Activated effector memory CD4-positive, alpha-beta T cell treated with anti-CD3 and anti-CD28 coated beads, Interleukin-2, amount 50 U/mL, for 16 hours (primary cell): ENCODE measurements around the gene SUSD2.
A peak's percentile ranks its signal among the peaks of the same experiment; 100 is the strongest.
"Not testable (repeated sequence)": the region's sequence is repeated elsewhere in the genome, so short reads cannot be mapped to it uniquely, and the experiment has no call there.

Source experiments
- DNase-seq: peaks from one replicate; pipeline ENCODE4 v3.0.0-alpha.2; 2020

Gene SUSD2

DNA sequence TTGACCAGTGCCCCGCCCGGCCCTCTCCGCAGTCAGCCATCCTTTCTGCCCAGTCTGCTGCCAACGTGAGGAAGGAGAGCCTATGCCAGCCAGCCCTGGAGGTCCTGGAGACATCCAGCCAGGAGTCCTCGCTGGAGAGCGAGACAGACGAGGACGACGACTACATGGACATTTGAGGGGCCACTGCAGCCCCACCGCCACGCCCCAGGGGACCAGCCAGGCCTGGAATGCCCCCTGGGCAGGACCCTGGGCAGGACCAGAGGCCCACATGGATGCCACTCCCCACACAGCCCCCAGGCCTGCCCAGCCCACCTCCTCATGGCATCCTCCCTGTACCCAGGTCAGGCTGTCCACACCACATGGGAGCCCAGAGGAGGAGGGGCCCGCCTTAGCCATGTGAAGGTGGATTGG lies 3.3 kb upstream of the SUSD2 start:
- no peak for DNase-seq

DNA sequence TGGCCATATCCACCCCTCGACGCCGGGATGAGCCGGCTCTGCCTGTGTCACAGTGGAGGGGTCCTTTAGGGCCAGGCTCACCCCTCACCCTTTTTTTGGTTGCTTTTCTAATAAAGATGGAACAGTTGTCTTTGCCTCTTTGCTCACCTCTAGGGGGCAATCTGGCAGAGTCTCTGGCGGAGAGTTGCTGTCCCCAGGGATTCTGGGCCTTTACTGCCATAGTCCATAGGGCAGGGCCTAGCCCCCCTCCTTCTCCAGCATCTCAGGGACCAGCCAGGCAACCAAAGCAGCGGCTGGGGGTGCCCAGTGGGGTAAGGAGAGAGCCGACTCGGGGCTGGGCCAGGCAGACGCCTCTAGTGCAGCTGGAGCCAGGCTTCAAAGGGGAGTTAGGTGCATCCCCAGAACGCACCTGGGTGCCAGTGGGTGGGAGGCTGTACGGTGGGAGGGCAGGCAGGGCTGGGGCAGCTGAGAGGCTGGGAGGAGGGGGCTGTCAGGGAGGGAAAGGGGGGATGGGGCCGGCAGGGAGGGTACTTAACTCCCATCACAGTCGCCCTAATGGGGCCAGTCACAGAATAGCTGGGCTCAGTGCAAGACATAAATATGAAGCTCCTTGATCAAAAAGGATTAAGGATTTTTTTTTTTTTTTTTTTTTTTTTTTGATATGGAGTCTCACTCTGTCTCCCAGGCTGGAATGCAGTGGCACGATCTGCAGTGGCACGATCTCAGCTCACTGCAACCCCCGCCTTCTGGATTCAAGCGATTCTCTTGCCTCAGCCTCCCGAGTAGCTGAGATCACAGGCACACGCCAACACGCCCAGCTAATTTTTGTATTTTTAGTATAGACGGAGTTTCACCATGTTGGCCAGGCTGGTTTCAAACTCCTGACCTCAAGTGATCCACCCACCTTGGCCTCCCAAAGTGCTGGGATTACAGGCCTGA lies 2.5 kb upstream of the SUSD2 start:
- DNase-seq, result no peak

DNA sequence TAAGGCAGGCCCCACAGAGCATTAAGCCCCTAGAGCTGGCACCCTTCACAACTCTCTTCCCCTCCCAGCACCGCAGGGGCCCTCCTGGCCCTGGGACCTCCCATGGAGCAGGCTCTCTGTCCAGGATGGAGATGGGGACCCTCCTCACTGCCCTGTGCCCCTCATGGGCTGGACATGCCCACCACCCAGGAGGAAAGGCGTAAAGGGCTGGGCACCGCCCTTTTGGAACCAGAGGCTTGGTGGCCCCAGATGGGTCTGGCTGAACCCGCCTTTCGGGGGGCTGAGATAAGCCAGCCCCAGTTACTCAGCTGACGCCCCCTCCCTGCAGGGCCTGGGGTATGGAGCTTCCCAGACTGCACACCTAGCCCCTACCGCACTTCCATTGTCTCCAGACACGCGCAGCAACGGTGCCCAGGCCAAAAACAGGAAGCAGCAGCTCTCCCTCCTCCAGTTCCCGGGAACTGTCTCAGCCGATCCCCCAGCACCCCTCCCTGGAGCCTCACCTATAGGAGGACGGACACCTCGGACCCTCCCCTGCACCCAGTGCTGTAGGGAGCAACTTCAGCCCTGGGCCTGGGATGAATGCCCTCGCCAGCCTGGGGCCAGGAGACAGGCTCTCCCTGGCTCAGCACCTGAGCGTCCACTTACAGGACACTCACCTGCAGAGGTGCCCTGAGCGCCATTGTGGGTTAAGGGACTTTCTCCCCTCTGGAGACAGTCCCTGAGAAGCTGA lies 1.6 kb upstream of the SUSD2 start:
- DNase-seq, result no peak

DNA sequence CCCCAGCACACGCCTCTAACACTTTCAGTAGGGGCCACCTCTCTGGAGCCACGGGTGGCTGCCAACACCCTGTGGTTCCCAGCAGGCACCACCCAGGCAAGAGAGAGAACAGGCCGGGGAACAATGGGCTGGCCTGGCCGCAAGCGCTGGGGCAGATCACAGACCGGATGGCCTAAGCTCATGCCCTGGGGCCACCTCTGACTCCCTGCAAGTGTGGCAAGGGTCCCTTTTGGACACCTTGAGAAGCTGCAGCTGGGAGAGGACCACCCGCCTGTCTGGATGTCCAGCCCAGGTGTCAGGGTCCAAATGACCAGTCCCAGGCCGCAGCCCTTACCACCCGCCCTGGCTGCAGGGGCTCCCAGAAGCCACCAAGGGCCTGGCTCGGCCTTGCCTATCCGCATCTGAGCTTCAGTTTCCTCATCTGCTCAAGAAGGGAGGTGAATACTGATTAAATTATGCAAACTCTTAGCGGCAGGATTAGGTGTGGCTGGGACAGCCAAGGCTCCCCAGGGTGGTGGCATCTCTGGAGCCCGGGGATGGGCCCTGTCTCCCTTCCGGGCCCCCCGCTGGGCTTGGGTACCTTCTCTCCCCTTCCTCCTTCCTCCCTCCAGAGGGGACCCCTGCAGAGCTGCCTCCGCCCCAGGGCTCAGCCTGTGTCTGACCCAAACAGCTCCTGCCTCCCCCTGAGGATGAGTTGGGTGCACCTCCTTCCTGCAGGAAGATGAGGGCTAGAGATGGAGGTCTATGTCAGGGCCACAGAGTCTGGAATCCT lies 785 bp upstream of the SUSD2 start:
- no peak for DNase-seq

DNA sequence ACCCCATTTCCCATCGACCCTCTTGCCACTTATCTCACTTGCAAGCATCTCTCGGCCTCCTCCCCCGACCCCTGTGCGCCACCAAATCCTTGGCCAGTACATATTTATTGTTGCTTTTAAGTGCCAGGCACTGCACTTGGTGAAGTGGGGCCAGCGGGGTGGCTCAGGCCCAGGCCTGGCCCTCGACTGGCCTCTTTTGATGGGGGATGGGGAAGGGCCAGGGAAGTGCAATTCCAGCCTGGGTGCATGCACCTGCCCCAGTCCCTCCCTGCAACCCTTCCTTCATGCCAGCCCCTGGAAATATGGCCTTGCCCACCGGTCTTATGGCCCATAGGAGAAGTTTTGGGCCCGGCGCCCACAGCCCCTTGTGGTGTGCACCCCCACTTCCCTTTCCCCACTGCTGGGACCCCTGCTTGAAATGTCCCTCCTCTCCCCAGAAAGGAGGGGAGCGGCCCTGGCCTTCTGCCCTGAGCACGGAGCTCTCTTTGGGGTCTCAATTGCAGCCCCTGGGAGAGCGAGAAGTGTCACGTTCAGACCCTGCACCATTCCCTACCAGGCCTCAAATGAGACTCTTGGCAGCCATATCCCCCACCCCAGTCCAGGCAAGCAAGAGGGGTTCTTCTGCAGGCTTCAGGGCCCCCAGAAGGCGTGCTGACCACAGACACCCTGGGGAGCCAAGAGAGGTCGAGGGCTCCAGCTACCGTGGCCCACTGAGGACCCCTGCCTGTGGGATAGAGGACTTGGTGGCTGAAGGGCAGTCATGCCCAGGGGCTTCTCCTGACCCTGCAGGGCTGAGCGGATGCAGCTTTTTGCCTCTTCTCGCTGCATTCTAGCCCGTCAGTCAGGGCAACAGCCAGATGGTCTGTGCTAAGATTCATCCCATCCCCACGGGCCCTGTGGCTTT lies 961 bp downstream of the SUSD2 start:
- DNase-seq, result no peak

DNA sequence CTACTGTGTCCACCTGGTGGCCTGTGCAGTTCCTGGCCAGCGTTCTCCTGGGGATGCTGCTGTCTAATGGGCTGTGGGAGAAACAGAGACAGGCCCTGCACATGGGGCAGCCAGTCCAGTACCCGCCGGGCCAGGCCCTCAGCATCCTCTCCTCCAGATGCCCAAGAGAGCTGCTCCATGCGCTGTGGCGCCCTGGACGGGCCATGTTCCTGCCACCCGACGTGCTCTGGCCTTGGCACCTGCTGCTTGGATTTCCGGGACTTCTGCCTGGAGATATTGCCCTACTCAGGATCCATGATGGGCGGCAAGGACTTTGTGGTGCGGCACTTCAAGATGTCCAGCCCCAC lies 1.6 kb downstream of the SUSD2 start:
- not testable (repeated sequence) for DNase-seq

DNA sequence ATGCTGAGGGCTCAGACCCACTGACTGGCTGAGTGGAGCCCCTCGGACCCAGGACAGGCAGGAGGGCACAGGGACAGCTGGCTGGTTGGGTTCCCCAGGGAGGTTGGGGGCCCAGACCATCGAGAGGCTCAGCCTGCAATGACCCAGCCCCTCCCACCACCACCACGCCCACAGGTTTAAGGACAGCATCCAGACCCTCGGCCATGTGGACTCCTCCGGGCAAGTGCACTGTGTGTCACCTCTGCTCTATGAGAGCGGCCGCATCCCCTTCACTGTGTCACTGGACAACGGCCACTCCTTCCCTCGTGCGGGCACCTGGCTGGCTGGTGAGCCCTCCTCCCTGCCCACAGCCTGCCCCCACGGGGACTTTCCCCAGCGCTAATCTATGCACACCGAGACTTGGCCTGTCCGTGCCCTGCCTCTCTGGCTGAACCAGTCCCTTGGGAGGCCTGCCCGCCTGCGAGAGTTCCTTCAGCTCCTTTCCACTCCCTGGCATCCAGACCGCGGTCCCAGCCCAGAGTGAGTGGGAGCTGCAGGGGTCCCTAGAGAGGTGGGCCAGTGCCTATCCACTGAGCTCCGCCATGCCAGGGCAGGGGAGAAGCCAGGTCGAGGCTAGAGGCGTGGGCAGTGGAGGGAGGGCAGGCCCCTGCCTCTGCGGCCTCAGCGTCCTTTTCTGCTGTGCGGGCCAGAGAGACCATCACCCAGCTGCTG lies 2.2 kb downstream of the SUSD2 start:
- DNase-seq, result no peak

DNA sequence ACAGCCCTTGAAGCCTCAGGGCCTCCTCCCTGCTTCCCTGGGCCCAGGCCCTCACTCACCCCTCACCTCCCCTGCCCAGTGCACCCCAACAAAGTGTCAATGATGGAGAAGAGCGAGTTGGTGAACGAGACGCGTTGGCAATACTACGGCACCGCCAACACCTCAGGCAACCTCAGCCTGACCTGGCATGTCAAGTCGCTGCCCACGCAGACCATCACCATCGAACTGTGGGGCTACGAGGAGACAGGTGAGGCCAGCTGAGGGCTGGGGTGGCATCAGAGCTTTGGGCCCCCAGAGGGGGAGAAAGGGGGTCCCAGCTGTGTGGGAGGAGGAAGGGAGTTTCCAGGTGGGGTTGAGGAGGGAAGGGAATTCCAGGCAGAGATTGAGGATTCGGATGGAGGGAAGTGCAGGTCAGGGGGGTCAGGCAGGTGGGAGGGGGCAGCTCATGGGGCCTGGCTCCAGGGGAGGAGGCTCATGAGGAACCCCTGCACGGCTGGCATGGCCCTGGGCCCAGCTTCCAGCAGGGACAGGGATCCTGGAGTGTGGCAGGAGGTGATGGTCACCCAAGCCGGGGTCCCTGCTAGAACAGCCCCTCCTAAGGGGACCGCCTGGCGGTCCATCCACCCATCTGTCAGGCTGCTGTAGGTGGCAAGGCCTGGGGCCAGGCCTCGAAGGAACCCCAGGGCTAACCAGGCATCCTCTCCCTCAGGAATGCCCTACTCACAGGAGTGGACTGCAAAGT lies 2.9 kb downstream of the SUSD2 start:
- DNase-seq, result no peak

DNA sequence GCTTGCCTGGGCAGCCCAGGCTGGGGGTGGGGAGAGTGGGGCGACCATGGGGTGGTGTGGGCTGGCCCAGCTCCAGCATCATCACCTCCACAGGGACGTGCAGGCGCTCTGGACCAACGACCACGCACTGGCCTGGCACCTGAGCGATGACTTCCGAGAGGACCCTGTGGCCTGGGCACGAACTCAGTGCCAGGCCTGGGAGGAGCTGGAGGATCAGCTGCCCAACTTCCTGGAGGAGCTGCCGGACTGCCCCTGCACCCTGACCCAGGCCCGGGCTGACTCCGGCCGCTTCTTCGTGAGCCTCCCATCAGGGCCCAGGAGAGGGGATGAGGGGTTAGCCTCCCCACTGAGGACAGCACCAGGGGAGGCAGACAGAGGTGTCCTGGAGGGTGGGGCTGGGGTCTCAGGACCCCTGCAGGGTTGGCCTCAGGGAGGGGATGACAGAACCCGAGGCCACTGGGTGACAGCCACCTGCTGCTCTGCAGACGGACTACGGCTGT lies 3.8 kb downstream of the SUSD2 start:
- DNase-seq, result no peak

DNA sequence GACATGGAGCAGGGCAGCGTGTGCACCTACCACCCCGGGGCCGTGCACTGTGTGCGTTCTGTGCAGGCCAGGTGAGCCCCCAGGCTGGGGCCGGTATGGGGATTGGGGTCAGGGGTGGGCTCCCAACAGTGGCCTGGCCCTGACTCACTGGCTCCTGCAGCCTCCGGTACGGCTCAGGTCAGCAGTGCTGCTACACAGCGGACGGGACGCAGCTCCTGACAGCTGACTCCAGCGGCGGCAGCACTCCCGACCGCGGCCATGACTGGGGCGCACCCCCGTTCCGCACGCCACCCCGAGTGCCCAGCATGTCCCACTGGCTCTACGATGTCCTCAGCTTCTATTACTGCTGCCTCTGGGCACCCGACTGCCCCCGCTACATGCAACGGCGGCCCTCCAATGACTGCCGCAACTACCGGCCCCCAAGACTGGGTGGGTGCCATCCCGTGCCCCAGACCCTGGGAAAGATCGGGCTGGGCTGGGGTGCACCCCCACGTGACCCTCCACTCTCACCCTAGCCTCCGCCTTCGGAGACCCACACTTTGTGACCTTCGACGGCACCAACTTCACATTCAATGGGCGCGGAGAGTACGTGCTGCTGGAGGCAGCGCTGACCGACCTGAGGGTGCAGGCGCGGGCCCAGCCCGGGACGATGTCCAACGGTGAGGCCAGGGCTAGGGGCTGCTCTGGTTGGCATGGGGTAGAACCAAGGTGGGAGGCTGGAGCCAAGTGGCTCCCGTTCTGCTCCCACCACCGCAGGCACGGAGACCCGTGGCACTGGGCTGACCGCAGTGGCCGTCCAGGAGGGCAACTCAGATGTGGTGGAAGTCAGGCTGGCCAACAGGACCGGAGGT lies 4.4 kb downstream of the SUSD2 start:
- DNase-seq, result no peak

DNA sequence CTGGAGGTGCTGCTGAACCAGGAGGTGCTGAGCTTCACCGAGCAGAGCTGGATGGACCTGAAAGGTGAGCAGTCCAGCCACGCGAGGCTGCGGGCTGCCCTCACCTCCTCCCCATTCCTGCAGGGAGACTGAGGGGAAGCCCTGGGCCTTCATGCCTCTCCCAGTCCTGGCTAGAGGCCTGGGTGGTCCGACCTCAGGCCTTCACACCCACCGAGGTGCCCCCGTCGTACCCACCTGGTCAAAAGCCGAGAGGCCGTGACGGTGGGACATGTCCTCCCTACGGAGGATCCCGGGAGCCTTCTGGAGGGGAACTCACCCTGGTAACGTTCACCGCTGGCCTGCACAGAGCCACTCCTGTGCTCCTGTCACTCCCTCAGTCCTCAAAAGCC lies 5.1 kb downstream of the SUSD2 start:
- no peak for DNase-seq

DNA sequence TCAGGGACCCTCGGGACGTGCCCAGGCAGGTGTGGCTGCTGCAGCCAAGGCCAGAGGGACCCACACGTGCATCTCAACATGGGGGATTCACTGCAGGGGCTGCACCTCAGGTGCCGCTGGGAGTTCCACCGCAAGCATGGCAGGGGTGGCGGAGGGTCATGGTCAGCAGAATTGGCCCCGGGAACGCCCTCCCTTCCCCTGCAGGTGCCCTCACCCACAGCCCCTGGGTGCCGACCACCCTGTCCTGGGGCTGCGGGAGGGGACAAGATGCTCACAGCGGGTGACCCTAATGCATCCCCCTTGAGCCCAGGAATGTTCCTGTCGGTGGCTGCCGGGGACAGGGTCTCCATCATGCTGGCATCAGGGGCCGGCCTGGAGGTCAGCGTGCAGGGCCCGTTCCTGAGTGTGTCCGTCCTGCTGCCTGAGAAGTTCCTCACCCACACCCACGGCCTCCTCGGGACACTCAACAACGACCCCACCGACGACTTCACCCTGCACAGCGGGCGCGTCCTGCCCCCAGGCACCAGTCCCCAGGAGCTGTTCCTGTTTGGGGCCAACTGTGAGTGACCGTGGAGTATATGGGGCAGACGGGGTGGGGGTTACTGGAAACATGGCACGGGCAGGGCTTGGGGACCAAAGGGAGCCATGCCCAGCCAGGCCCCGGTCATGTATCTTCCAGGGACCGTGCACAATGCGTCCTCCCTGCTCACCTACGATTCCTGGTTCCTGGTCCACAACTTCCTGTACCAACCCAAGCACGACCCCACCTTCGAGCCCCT lies 5.8 kb downstream of the SUSD2 start:
- DNase-seq, result no peak

DNA sequence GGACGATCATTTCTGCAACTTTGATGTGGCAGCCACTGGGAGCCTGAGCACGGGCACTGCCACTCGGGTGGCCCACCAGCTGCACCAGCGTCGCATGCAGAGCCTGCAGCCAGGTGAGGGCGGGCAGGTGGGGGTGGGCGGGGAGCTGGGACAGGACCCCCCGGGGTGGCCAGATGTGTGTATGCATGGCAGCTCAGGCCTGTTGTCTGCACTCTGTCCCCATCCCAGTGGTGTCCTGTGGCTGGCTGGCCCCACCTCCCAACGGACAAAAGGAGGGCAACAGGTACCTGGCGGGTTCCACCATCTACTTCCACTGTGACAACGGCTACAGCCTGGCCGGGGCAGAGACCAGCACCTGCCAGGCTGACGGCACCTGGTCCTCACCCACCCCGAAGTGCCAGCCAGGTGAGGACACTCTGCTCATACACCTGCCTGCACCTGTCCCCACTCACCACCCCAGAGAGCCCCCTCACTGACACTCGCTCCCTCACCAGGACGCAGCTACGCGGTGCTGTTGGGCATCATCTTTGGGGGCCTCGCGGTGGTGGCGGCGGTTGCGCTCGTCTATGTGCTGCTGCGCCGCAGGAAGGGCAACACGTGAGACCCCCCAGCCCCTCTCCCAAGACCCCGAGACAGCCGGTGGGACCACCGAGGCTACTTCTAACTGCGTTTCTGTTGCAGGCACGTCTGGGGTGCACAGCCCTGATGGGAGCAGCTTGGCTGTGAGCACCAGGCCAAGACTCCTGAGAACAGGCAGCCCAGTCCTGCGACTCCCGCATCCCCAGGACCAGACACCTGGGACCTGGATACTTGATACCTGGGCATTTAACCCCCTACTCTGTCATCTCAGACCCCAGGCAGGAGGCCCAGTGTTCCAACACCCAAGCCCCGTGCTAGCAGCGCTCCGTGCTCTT lies 6.7 kb downstream of the SUSD2 start:
- no peak for DNase-seq

DNA sequence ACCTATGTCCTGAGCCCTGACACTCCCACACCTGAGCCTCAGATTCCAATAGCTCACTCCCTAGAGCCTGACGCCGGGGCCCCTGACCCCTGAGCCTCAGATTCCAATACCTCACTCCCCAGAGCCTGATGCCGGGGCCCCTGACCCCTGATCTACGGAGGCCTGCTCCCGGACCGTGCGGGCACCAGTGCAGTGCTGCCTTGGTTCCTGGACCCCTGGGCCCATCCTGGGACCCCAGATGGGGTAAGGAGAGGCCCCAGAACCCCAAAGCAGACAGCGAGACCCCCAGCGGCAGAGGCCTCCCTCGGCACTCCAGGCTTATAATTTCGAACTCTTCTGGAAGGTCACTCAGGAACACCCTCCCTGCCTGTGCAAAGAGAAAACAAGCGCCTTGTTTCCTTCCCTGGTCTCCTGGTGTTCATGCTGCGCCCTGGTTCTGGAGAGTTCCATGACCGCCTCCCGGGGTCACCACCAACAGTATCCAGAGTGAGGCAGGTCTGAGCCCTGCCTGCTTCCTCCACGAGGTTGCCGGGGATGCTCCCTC lies 7.5 kb downstream of the SUSD2 start:
- DNase-seq, result no peak

DNA sequence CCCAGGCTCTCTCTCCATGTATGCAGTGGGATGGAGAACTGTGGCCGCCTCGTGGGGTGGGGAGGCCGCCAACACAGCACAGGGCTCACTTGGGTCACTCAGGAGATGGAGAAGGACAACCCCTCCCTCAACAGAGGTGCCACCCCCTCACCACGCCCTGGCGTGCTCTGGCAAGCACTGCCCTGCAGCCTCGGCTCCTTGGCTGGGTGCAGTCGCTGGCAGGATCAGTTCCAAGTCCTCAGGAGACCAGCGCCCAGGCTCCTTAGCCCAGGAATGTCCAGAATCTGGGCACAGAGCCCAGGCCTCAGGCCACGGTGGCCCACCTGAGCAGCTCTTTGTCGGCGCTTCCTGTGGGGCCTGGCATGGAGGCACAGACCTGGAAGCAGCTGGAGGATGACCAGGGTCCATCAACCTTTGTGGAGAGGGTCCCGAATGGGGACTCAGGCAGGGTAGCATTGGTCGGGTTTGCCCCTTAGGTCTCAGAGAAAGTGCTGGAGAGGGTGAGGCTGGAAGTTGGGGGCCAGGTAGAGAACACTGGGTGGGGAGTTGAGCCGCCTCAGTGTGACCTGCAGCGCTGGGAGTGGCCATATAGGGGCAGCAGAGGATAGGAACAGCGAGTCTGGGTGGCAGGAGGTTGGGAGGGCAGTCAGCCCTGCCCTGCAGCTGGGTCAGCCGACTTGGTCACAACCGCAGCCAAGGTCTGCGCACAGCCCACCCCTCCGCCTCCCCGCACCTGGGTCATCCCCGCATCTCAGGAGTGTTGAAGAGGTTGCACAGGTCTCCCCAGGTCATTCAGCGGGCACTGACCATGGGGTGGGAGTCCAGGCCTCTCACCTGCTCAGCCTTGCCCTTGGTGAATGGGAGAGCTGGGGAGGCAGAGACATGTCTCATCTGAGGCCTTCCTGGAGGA lies 8.2 kb downstream of the SUSD2 start:
- DNase-seq, result peak; percentile 65

DNA sequence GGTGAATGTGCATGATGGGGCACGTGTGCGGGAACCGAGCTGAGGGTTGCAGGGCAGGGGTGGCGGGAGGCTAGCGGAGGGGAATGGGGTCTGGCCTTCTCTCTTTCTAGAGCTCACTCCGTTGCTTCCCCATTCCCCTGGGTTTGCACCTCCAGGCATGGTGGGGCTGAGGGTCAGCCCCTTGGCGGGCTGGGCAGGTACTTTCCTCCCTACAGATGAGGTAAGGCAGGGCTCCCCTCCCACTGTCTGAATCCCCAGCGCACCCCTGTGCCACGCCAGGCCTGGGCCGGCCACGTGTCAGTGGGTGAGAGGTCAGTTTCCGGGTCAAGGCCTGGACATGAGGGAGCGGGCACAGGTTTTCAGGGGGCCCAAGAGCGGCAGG lies 8.9 kb downstream of the SUSD2 start:
- no peak for DNase-seq
